ENCODE results near the gene ARFRP1.

DNA sequence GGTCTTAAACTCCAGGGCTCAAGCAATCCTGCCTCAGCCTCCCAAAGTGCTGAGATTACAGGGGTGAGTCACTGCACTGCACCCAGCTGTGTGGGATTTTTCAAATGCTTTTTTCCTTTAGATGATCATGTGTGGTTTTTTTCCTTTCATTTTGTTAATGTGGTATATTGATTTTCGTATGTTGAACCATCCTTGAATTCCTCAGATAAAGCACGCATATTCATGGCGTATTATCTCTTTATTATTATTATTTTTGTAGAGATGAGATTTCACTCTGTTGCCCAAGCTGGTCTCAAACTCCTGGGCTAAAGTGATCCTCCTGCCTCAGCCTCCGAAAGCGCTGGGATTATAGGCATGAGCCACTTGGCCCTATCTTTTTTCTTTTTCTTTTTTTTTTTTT is 7.1 kb upstream of the ARFRP1 start:
- no peak for TF ChIP-seq POLR2A (IDR thresholded peaks at IDR 0.05; ENCODE audit: low read length)
- TF ChIP-seq GATA1 (IDR thresholded peaks at IDR 0.05; ENCODE audit: low read depth, low read length): no peak
